Stomach (tissue), 9 donors: Measurements from ENCODE around the gene TMEM44. TPM values are rescaled to one million over a fixed set of nuclear protein-coding genes. Genes with fewer than 3 reads are reported as not detected.
"Not testable (repeated sequence)": the region's sequence is repeated elsewhere in the genome, so short reads cannot be mapped to it uniquely, and the experiment has no call there.

Source experiments
- DNase-seq, 2 donors: peaks; one replicate each; pipeline versions ENCODE4 v3.0.0 to v3.0.0-alpha.2; 2013 to 2019
- H3K27ac ChIP-seq, 5 donors: fragments of 200-600 bp in 4 of 5; sonication (generic) in 4 of 5; one replicate each; pipeline ENCODE4 v1.5.1; 2013 to 2019; ENCODE audit warnings: mild to moderate bottlenecking in 1 of 5, moderate library complexity in 1 of 5
- H3K27me3 ChIP-seq, 3 donors: fragments of 200-600 bp; sonication (generic); one replicate each; pipeline ENCODE4 v1.5.1; 2017 to 2019; ENCODE audit warnings: mixed run types in 1 of 3
- H3K36me3 ChIP-seq, 4 donors: fragments of 200-600 bp; sonication (generic); 1 replicate in 3 of 4; 2 replicates in 1 of 4; pipeline ENCODE4 v1.5.1; 2016 to 2019
- H3K4me1 ChIP-seq, 4 donors: fragments of 200-600 bp; sonication (generic); one replicate each; pipeline ENCODE4 v1.5.1; 2016 to 2019
- H3K4me3 ChIP-seq, 4 donors: fragments of 200-600 bp; sonication (generic) in 3 of 4; one replicate each; pipeline ENCODE4 v1.5.1; 2016 to 2019; ENCODE audit warnings: mild to moderate bottlenecking in 1 of 4
- H3K9me3 ChIP-seq, 4 donors: fragments of 200-600 bp; sonication (generic); one replicate each; pipeline ENCODE4 v1.5.1; 2016 to 2019
- EP300 ChIP-seq: sonication (generic); formaldehyde crosslinking; IDR thresholded peaks from one replicate; pipeline ENCODE4 v1.6.1; 2017; ENCODE audit warnings: antibody characterized with exemption
- POLR2A ChIP-seq, 4 donors: fragments of 450-650 bp; IDR thresholded peaks; one replicate each; pipeline ENCODE4 v1.6.1; 2016; ENCODE audit warnings: antibody characterized with exemption in 4 of 4, control low read depth in 2 of 4, mild to moderate bottlenecking in 1 of 4, moderate library complexity in 1 of 4
- POLR2AphosphoS5 ChIP-seq, 3 donors: sonication (generic); formaldehyde crosslinking; IDR thresholded peaks; one replicate each; pipeline ENCODE4 v1.6.1; 2016; ENCODE audit warnings: antibody characterized with exemption in 3 of 3
- WGBS, 5 donors: extraction: QIAGEN DNeasy Blood & Tissue Kit in 3 of 5; methylation state at CpG; one replicate each; pipeline versions ENCODE4 v1.1.5 to v1.1.7; 2013 to 2018; 5-methylcytosine and 5-hydroxymethylcytosine counted together
- intact Hi-C: fragments of 100-400 bp; cut with DNase I; formaldehyde crosslinking; loops from one replicate; pipeline ENCODE4 v1.15.1; 2023; ENCODE audit warnings: low total_unique reads
- polyA plus RNA-seq, 3 donors: library from polyadenylated mRNA; stranded (reverse); fragments of 200-250 nt; gene quantifications; one replicate each; pipeline ENCODE4 v1.2.3, GENCODE V29; 2013
- total RNA-seq, 5 donors: library from RNA; depleted of rRNA; stranded (reverse); fragments of >200 nt; gene quantifications; one replicate each; pipeline versions ENCODE4 v1.1.0 to v1.2.3, GENCODE V29; 2014 to 2016
- TF ChIP-seq, protein P1 (sequence below), 7 experiments: fragments of 450-650 bp in 4 of 7; fragments of 200-600 bp in 3 of 7; sonication (generic) in 3 of 7; IDR thresholded peaks; one replicate each; pipeline ENCODE4 v1.5.1; 2016 to 2019; ENCODE audit warnings: antibody characterized with exemption in 7 of 7, control low read depth in 2 of 7, mild to moderate bottlenecking in 1 of 7
- donor health status: healthy with polysubstance abuse.
- donor health status: Bipolar disorder and iron deficiency.
- donor health status: healthy.

Gene TMEM44
- total and polyA plus RNA-seq, 8 donors: 4.4 to 352 (median 9.4) TPM; not detected in 1

GRCh38 chr3:194607592-194608389 lies 25.4 kb downstream of the TMEM44 start:
- DNase-seq: no peak
- no peak overlapping the region for H3K4me3 ChIP-seq
- H3K27ac ChIP-seq: no peak overlapping the region
- H3K4me1 ChIP-seq: no peaks in the 10 kb centered on the region
- H3K9me3 ChIP-seq: no peaks in the 10 kb centered on the region
- TF ChIP-seq, protein P1, sequence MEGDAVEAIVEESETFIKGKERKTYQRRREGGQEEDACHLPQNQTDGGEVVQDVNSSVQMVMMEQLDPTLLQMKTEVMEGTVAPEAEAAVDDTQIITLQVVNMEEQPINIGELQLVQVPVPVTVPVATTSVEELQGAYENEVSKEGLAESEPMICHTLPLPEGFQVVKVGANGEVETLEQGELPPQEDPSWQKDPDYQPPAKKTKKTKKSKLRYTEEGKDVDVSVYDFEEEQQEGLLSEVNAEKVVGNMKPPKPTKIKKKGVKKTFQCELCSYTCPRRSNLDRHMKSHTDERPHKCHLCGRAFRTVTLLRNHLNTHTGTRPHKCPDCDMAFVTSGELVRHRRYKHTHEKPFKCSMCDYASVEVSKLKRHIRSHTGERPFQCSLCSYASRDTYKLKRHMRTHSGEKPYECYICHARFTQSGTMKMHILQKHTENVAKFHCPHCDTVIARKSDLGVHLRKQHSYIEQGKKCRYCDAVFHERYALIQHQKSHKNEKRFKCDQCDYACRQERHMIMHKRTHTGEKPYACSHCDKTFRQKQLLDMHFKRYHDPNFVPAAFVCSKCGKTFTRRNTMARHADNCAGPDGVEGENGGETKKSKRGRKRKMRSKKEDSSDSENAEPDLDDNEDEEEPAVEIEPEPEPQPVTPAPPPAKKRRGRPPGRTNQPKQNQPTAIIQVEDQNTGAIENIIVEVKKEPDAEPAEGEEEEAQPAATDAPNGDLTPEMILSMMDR (IDR thresholded peaks at IDR 0.05): no peak
- TF ChIP-seq EP300 (no peak), POLR2AphosphoS5 (IDR thresholded peaks at IDR 0.05) (no peak), POLR2A (IDR thresholded peaks at IDR 0.05) (no peak)
- WGBS, 5 donors: 69 to 78% (median 76%) methylated on average over 10 of the region's 10 CpGs
- intact Hi-C loops: no loop called here
- peaks cover 0 to 17% (median 8%) of the 10 kb centered on the region in 4 donors for H3K36me3 ChIP-seq
- H3K27me3 ChIP-seq: no peaks in the 10 kb centered on the region

DNA sequence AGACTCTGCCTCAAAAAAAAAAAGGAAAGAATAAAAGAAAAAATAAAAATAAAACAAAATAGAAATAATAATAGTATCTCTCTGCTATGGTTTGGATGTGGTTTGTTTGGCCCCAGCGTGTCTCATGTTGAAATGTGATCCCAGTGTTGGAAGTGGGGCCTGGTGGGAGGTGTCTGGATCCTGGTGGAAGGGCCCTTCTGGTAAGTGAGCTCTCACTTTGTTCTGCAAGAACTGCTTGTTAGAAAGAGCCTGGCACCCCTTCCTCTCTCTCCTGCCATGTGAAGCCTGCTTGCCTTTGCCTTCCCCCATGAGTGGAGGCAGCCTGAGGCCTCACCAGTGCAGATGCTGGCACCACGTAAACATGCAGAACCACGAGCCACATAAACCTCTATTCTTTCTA lies 26.3 kb downstream of the TMEM44 start:
- WGBS, 5 donors: 81 to 92% (median 89%) methylated on average over 3 of the region's 3 CpGs
- H3K9me3 ChIP-seq: no peaks in the 10 kb centered on the region

GRCh38 chr3:194606163-194606562 lies 27.1 kb downstream of the TMEM44 start:
- Histone ChIP-seq H3K27me3 (no peaks in the 10 kb centered on the region), H3K36me3 (peaks cover 0 to 17% (median 11%) of the 10 kb centered on the region in 4 donors), H3K4me3 (no peak overlapping the region), H3K9me3 (no peaks in the 10 kb centered on the region), H3K27ac (no peak overlapping the region), H3K4me1 (no peaks in the 10 kb centered on the region)
- TF ChIP-seq, protein P1 (IDR thresholded peaks at IDR 0.05): no peak
- no peak for TF ChIP-seq POLR2AphosphoS5 (IDR thresholded peaks at IDR 0.05)
- TF ChIP-seq EP300: no peak
- intact Hi-C loops: no loop called here
- WGBS, 5 donors: 79 to 92% (median 83%) methylated on average over 7 to 8 of the region's 8 CpGs
- DNase-seq: no peak

More for the DNA sequence above, 26.3 kb downstream of the TMEM44 start:
- no peak overlapping the region for H3K4me3 ChIP-seq
- H3K27me3 ChIP-seq: no peaks in the 10 kb centered on the region
- H3K27ac ChIP-seq: no peak overlapping the region
- TF ChIP-seq POLR2AphosphoS5 (IDR thresholded peaks at IDR 0.05) (no peak), POLR2A (IDR thresholded peaks at IDR 0.05) (no peak), EP300 (no peak)
- TF ChIP-seq, protein P1 (IDR thresholded peaks at IDR 0.05): no peak
- no peak for DNase-seq
- H3K36me3 ChIP-seq: peaks cover 0 to 17% (median 9%) of the 10 kb centered on the region in 4 donors
- intact Hi-C loops: no loop called here
- H3K4me1 ChIP-seq: no peaks in the 10 kb centered on the region

DNA sequence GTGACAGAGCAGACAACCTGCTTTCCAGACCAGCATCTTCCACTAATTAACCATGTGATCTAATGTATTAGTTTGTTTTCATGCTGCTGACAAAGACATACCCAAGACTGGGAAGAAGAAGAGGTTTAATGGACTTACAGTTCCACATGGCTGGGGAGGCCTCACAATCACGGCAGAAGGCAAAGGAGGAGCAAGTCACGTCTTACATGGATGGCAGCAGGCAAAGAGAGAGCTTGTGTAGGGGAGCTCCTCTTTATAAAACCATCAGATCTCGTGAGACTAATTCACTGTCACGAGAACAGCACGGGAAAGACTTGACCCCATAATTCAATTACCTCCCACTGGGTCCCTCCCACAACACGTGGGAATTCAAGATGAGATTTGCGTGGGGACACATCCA lies 27.9 kb downstream of the TMEM44 start:
- H3K4me3 ChIP-seq, intact Hi-C loops, H3K27me3 ChIP-seq, H3K4me1 ChIP-seq, H3K9me3 ChIP-seq, H3K27ac ChIP-seq, DNase-seq: not testable (repeated sequence)
- peaks cover 0 to 17% (median 11%) of the 10 kb centered on the region in 4 donors for H3K36me3 ChIP-seq
- 90 to 95% (median 94%) methylated on average over 7 of the region's 7 CpGs for WGBS, 5 donors

GRCh38 chr3:194604837-194605236 lies 28.4 kb downstream of the TMEM44 start:
- TF ChIP-seq, protein P1 (IDR thresholded peaks at IDR 0.05): no peak
- TF ChIP-seq EP300 (no peak), POLR2AphosphoS5 (IDR thresholded peaks at IDR 0.05) (no peak), POLR2A (IDR thresholded peaks at IDR 0.05) (no peak)
- no peak overlapping the region for H3K27ac ChIP-seq
- H3K27me3 ChIP-seq: no peaks in the 10 kb centered on the region
- intact Hi-C loops: no loop called here
- no peak overlapping the region for H3K4me3 ChIP-seq
- peaks cover 0 to 17% (median 11%) of the 10 kb centered on the region in 4 donors for H3K36me3 ChIP-seq
- WGBS, 5 donors: 80 to 93% (median 89%) methylated on average over 2 of the region's 2 CpGs
- no peaks in the 10 kb centered on the region for H3K9me3 ChIP-seq
- no peaks in the 10 kb centered on the region for H3K4me1 ChIP-seq
- DNase-seq: no peak
